ENCODE data around the gene FAM32A.
"Not testable (repeated sequence)": the region's sequence is repeated elsewhere in the genome, so short reads cannot be mapped to it uniquely, and the experiment has no call there.

The FAM32A gene

DNA sequence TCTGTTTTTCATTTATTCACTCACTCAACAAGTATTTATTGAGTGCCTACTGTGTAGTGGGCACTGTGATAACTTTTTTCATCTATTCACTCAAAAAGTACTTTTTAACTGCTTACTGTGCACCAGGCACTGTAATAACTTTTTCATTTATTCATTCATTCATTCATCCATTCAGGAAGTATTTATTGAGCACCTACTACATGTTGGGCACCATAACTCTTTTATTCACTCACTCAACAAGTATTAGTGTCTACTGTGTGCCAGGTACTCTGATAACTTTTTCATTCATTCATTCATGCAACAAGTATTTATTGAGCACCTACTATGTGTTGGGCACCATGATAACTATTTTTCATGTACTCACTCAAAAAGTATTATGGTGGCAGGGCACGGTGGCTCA lies 18.8 kb upstream of the FAM32A start:
- DNase-seq: no peak

DNA sequence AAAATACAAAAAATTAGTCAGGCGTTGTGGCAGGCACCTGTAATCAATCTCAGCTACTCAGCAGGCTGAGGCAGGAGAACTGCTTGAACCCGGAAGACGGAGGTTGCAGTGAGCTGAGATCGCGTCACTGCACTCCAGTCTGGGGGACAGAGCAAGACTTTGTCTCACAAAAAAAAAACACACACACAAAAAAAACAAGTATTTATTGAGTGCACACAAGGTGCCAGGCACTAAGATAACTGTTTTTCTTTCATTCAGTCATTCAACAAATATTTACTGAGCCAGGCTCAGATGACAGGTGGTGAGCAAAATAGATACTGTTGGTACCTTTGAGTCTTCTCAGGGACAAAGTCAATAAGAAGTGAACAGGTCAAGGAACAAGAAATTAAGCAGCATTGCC lies 18.2 kb upstream of the FAM32A start:
- no peak for DNase-seq

DNA sequence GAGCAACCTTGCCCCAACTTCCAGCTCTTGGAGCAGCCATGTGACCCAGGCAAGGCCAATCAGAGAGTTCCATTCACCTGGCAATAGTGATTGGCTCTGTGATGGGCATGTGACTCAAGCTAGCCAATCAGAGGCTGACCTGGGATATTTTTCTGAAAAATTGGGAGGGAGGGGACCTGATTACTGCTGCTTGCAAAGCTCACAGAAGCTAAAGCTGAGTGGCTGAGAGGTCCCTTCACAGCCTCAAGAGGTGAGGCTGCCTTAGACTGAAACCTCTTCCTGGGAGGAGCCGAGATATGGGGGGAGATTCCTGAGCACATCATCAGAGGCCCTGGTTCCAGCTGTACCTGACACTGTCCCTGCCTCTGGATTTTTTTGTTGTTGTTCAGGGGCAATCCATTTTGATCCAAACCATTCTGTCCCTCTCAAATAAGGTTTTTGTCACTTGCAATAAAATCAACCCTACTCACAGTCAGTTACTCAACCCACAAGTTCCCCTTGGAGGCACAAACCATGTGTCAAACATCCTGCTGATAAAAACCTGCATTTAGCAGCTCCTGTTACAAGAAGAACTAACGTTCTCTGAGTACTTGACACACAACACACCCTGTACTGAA lies 16.6 kb upstream of the FAM32A start:
- DNase-seq: no peak

DNA sequence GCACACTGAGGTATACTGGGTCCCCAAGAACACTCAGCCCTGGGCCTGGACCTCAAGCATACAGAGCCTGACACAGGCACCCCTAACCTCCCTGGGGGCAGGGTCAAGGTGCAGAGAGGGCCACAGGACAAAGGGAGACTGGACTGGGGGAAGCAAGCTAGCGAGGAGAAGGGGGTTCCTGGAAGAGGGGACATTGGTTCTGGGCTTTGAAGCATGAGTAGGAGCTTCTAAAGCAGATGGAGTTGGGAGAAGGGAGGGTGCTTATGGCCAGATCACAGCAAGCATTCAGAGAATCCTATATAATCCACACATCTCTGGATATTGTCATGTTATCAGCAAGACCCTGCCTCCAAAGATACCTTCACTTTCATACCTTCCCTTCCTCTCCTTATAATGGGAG lies 15.1 kb upstream of the FAM32A start:
- no peak for DNase-seq

DNA sequence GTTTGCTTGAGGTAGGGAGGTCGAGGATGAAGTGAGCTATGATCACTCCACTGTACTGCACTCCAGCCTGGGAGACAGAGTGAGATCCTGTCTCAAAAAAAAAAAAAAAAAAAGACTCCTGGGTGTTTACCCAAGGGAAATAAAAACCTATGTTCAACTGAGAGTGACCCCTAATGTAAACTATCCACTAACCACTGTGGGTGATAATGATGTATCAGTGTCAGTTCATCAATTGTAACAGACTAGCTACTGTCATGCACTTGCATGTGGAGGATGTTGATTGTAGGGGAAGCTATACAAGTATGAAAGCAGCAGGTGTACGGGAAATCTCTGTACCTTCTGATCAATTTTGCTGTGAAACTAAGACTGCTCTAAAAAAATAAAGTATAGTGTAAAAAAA lies 9.3 kb upstream of the FAM32A start:
- DNase-seq: no peak

DNA sequence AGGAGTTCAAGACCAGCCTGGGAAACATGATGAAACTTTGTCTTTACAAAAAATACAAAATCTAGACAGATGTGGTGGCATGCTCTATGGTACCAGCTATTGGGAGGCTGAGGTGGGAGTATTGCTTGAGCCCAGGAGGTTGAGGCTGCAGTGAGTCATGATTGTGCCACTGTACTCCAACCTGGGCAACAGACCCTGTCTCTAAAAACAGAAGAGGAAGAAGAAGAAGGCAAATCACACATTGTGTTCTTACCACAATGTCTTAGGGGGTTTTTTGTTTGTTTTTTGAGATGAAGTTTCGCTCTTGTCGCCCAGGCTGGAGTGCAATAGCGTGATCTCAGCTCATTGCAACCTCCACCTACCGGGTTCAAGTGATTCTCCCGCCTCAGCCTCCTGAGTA lies 6.3 kb upstream of the FAM32A start:
- not testable (repeated sequence) for DNase-seq

DNA sequence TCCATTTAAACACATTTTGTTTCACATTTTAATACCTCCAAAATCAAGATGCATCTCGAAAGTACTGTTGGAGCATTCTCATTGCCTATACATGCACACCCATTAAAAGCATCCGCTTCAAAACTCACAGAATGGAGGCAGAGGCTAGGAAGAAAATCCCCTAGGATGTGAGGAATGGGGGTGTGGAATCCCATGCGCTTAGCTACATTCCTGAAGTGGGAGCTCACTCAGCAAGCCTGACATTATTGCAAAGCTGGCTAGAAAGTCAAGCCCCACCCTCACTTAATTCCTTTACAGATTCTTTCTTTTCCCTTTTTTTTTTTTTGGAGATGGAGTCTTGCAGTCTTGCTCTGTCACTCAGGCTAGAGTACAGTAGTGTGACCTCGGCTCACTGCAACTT lies 4.6 kb upstream of the FAM32A start:
- DNase-seq: no peak

DNA sequence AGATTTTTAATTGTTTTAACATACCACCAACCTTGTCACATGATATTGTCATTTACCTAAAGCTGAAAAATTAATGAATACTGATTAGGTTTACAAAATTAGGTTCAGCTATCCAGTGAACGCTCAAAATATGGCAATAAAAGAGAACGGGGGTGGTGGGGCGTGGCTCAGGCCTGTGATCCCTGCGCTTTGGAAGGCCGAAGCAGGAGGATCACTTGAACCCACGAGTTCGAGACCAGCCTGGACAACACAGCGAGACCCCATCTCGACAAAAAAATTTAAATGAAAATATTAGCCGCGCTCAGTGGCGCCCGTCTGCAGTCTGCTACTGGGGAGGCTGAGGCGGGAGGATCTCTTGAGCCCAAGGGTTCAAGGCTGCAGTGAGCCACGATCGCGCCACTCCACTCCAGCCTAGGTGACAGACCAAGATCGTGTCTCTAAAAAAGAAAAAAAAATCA lies 516 bp upstream of the FAM32A start:
- no peak for DNase-seq

DNA sequence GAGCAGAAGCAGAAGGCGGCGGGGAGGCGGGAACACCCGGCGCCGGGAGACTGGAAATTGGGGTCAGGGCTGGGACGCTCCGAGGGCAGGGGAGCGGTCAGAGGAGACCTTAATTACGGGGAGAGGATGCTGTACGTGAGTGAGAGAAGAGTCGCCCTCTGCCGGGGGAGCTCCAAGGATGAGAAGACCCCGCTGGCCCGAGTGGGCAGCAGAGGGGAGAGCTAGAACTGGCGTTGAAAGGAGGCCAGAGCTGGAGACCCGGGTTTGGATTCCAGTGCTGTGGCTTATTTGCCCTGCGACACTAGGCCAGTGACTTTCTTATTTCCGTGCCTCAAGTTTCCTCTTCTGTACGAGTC lies 536 bp downstream of the FAM32A start:
- peak; percentile 29 for DNase-seq

DNA sequence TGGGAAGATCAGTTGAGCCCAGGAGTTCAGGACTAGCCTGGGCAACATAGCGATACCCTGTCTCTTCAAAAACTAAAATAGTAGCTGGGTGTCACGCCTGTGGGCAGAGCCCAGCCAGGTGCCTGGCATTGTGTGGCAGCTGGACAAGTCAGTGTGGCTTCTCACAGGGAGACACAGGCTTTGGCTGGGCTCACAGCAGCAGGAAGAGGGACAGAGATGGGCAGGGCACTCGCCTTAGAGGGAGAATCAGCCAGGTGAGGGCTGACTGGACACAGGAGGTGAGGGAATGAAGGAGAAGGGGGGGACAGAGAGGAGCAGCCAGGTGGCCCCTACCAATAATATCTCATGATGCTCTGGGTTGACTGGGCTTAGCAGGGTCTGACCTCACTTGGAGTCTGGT lies 3.3 kb downstream of the FAM32A start:
- no peak for DNase-seq

DNA sequence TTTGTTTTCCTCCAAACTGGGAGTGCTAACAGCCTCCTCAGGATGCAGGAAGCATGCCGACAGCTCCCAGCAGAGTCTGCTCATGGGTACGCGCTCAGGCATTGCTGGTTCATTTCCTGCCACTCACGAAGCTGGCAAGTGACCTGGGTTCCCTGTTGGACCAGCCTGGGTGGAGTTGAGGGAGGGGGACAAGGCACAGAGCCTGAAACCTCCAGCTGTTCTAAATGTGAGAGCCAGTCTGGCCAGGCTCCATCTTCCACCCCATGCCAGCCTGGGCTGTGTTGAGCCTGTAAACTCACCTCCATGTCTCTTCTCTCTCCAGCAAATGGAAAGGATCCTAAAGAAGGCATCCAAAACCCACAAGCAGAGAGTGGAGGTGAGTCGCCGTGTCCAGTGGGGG lies 5.0 kb downstream of the FAM32A start:
- DNase-seq: no peak

DNA sequence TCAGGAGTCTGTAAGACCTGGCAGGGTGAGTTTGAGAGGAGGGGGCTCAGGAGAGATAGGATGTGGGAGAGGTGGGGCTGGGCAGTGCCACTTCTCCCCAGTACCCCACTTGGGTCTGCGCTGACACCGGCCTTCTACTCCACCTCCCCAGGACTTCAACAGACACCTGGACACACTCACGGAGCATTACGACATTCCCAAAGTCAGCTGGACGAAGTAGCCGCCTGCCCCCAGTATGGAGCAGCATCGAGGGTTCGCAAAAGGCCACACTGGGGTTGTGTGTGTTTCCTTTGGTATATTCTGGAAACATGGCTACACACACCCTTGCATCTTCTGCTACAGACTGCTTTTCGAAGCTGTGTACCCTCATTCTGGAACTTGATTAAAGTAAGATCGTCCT lies 5.5 kb downstream of the FAM32A start:
- DNase-seq: no peak

DNA sequence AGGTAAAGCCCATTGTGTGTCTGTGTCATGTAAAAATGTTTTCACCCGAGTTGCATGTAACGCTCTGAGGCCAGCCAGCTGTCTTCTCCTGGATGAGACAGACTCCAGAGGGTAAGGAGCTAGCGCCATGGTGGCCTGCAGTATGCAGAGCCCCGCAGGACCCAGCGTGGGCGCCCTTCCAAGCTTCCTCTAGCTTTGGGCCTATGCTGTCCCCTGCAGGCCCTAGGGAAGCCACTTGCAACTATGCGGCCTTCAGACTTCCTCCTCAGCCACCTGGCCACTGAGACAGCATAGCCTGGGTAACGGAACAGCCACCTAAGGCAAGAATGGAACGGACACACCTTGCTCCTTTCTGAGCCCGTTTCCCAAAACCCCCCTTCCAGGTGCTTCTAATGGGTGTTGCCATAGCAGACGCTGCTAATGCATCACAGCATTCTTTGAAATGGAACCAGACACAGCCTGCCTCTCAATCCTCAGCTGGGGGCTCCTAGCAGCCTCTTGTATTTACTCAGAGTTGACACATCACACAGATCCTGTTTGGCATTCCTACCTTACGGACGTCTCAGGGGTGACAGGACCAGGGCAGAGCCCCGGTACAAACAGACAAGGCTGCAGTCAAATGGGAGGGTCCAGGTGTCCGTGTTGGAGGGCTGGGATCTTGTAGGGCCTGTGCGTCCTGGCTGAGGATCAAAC lies 6.2 kb downstream of the FAM32A start:
- DNase-seq: no peak

DNA sequence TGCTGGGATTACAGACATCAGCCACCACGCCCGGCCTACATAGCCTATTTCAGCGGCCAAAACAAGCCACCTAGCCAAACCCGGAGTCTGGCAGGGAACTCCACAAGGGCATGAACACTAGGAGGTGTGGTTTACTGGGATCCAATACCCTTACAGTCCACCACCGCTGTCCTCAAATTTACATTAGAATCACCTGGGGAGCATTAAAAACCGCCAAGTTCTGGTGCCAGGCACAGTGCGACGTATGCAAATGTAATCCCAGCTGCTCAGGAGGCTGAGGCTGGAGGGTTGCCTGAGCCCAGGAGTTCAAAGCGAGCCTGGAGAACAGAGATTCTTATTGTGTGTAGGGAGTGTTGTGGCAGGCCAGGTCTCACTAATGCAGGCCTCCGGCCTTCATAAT lies 8.3 kb downstream of the FAM32A start:
- no peak for DNase-seq

DNA sequence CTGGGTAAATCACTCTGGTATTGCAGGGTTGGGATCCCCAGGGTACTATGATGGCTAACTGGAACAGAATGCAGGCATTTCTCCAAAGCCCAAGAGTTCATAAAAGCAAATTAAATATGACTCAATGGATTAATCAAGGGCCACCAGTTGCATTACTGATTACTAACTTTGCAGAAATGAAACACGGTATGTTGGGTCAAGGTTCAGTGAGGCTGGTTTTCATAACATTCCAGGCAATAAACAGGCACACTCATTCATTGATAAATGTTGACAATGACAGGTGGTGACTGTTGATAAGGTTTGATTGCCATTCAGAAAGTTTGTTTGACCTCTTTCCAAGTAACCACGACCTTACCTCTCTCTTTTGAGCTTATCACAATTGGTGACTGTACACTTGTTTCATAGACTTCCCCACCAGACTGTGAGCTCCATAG lies 12.0 kb downstream of the FAM32A start:
- no peak for DNase-seq

DNA sequence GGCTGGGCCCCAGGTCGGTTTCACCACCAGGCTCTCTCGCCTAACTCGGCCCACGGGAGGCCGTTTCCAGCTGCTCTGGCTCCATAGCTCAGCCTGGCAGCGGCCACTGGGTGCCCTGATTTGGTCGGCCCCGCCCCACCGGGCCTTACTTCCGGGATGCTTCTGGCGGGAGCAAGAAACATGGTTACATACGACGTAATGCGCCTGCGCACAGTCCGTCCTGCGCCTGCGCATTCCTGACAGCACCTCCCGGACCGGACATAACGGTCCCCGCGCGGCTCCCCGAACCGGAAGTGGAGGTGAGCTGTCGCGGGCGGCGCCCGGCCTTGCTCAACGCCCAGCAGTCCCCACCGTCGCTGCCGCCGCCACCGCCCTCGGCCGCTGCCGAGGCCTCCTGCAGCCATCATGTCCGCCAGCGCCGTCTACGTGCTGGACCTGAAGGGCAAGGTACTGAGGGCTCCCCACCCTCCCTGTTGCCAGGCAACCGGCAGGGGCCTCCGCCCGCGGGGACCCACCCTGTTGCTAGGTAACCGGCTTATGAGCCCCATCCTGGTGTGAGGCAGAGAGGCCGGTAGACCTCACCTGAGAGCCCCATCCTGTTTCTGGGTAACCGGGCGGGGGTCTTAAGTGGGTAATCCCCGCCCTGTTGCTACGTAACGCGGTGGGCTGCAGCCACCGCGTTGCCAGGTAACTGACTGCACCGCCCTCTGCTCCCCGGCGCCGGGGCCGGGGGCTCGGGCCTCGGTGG lies 12.6 kb downstream of the FAM32A start, which contains the start of gene AP1M1:
AP1M1 (plus strand) TSS at position 290 of the 748 bp plus-strand sequence; CDS start at position 406, 116 bp downstream.
- peak; percentile 97 for DNase-seq

DNA sequence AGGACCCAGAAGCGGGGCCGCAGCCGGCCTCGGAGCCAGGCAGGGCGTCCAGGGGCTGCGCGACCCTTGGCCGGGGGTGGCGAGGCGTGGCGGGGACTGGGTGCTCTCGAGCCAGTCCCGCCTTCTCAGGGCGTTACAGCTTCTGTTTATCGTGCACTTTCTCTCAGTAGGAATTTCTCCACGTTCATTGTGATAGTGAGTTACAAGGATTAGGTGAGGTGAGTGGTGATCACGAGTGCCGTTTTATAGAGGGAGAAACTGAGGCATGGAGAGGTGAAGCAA lies 13.1 kb downstream of the FAM32A start:
- no peak for DNase-seq

DNA sequence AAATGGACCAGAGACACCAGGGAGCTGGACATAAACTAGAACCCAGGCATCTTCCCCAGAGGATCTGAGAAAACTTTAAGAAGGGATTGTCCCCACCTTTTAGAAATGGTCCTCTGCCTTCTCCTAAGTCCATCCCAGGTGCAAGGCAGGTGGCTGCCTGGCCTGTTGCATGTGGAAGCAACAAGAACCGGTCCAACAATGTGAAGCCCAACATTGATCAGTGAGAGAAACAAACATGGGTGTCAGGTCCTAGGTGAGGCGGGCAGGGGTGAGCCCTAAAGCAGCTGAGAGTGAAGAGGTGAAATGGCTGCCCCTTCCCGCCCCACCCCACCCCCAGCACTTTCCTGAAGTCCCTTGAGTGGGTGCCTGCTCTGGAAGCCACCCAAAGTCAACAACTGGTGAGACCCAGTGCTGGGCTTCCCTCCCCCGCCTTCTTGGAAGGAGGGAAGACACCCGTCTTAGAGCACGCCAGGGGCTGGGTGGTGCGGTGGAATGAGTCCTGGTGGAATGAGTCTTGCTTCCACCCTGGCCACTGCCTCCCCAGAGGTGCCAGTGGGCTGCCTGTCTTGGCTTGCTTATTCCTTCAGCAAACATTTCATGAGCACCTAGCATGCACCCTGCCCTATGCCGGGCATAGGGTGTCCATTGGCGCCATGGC lies 14.2 kb downstream of the FAM32A start:
- no peak for DNase-seq

DNA sequence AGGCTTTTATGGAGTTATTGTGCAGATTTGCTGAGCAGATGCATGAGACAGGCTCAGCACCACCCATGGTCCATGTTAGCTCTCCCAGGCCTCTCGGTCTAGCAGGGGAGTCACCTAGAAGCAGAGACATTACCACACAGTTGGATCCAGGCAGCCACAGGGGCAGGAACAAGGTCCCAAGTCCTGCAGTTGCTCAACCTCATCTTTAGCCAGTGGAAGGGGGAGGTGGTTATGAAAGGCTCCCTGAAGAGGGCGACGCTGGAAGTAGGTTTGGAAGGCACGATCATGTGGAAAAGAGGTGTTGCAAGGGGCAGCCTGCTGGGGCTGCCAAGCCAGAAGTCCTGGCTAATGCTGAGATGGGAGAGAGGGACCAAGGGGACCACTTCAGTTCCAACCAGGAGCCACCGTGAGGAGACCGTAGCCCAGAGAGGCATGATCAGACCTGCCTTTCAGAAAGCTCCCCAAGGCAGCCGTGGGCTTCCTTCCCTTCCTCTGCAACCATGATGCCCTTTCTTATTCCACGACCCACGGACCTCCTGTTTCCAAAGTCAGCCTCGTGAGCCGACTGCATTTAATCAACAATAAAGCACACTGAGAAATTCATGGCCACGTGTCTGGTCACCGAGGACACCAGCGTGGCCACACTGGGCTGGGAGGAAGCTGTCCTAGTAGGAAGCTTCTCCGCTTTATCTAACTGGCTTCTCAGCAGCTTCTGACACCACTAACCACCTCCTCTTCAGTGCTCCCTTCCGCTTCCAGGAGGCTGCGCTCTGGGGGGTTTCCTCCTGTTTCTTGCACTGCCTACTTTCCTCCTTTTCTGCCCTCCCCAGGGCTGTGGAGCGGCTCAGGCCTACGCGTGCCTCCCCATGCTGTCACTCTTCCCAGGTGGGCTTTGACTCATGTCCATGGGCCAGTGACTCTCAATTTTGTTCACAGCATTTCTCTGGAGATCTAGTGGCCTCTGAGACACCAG lies 15.1 kb downstream of the FAM32A start:
- no peak for DNase-seq

DNA sequence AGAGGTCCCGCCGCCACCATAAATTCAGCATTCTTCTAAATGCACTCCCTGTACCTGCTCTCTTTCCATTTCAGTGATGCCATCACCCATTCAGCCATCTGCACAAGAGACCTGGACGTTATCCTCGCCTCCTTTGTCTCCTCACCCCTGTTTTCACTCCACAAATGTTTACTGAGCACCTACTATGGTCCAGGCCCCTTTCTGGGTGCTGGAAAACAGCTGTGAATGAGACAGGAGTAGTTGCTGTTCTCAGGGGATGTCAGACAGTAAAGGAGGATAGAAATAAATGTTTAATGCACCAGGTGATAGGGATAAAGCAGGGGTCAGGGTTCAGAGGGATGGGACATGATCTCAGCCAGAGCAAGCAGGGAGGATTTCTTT lies 15.8 kb downstream of the FAM32A start:
- DNase-seq: no peak

DNA sequence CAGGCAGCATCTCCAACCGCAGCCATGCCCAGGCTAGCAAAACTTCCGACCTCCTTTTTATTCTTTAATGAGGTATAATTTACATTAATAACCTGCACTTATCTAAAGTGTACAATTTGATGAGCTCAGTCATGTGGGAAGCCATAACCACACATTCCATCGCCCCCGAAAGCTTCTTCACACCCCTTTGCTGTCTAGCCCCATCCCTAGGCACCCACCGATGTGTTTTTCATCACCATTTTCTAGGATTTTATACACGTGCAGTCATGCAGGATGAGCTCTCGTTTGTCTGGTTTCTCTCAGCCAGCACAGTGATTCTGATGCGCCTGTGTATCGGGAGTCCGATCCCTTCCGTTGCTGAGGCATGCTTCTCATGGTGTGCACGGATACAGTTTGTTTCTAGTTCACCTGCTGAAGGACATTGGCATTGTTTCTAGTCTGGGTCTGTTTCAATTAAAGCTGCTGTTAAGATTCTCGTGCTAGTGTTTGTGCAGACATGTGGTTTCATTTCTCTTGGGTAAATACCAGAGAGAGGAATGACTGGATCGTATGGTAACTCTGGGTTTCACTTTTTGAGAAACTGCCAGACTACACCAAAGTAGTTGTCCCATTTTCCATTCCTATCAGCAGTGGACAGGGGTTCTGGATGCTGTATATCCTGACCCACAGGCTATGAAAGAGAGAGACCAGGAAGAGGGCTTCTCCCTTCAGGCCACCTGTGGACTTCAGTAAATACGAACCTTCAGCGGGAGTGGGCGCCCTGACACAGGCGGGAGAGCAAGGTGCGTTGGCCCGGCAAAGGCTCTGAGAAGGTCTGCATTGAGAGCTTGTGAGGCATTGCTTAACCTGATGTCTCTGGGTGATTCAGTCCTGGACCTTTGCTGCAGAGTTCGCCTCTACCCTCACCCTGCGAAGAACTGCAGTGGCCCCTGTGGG lies 17.4 kb downstream of the FAM32A start:
- DNase-seq: no peak

Data from NCI-H2171 treated with DMSO at 0.1 percent for 48 hours (cell line).